H1 (cell line): Measurements from ENCODE around the gene STRN4. TPM values are rescaled to one million over a fixed set of nuclear protein-coding genes. Genes with fewer than 3 reads are reported as not detected.

ENCODE experiments used
- BACH1 ChIP-seq: IDR thresholded peaks from 2 replicates; pipeline ENCODE4 v1.6.1; 2012; ENCODE audit warnings: low read length, improper control_type of control experiment
- CBX5 ChIP-seq: fragments of 300-800, 300-1000 bp; sonication (generic); IDR thresholded peaks from 2 replicates; pipeline ENCODE4 v1.7.1; 2016; ENCODE audit warnings: antibody characterized with exemption, low read length, low read depth
- CEBPB ChIP-seq: IDR thresholded peaks from 2 replicates; pipeline ENCODE4 v1.6.1; 2012; ENCODE audit warnings: low read depth, low read length
- GTF2F1 ChIP-seq: IDR thresholded peaks from 2 replicates; pipeline ENCODE4 v1.6.1; 2012; ENCODE audit warnings: low read depth, low read length, improper control_type of control experiment, borderline replicate concordance
- KDM5A ChIP-seq: fragments of 200-600 bp; IDR thresholded peaks from 2 replicates; pipeline ENCODE4 v1.7.1; 2012; ENCODE audit warnings: mild to moderate bottlenecking, low read length, inconsistent platforms, mixed read lengths
- POLR2AphosphoS5 ChIP-seq: IDR thresholded peaks from 2 replicates; pipeline ENCODE4 v1.6.1; 2011; ENCODE audit warnings: low read depth, low read length
- RBBP5 ChIP-seq: IDR thresholded peaks from 2 replicates; pipeline ENCODE4 v1.7.1; 2012; ENCODE audit warnings: low read depth, mild to moderate bottlenecking, inconsistent platforms, low read length, moderate library complexity, borderline replicate concordance
- RXRA ChIP-seq: IDR thresholded peaks from 2 replicates; pipeline ENCODE4 v1.6.1; 2011; ENCODE audit warnings: low read depth, mild to moderate bottlenecking, low read length, moderate library complexity; ENCODE audit not compliant: insufficient read depth
- SIX5 ChIP-seq: IDR thresholded peaks from 2 replicates; pipeline ENCODE4 v1.6.1; 2011; ENCODE audit warnings: mild to moderate bottlenecking, low read depth, low read length
- SP2 ChIP-seq: IDR thresholded peaks from 2 replicates; pipeline ENCODE4 v1.6.1; 2012; ENCODE audit warnings: mild to moderate bottlenecking, low read length, inconsistent platforms
- TAF7 ChIP-seq: optimal IDR thresholded peaks from 2 replicates; pipeline ENCODE3; 2011; ENCODE audit warnings: low read depth, mild to moderate bottlenecking, inconsistent platforms, low read length, moderate library complexity, borderline replicate concordance
- polyA plus RNA-seq, 7 experiments: library from polyadenylated mRNA; depleted of rRNA in 3 of 7; stranded (reverse) in 5 of 7; unstranded in 2 of 7; fragments of >200 nt in 5 of 7; fragments of 200-250 nt in 2 of 7; gene quantifications; 1 replicate in 5 of 7; 2 replicates in 1 of 7; 4 replicates in 1 of 7; pipeline versions ENCODE4 v1.2.1 to v1.2.3, GENCODE V29; 2011 to 2013; ENCODE audit warnings: missing spikeins in 2 of 7, mixed read lengths in 2 of 7
- total RNA-seq: library from RNA; stranded (reverse); fragmentation: NEBNext Ultra II Directional; extraction: Animal tissue kit (Norgen Biotek cat#: 25700); gene quantifications from 2 replicates; pipeline ENCODE4 v1.2.1, GENCODE V29; 2021
- TF ChIP-seq, protein P1 (sequence below): fragments of 300-600 bp; sonication (generic); IDR thresholded peaks from 2 replicates; pipeline ENCODE4 v1.7.1; 2012; ENCODE audit warnings: low read length, moderate library complexity, mild to moderate bottlenecking, inconsistent platforms; ENCODE audit not compliant: insufficient replicate concordance

The STRN4 gene
- total and polyA plus RNA-seq, 2 of the 8 experiments (the other 6 are each of a cell fraction or from before 2014, with no cell fraction given) = 120 to 187 TPM

DNA sequence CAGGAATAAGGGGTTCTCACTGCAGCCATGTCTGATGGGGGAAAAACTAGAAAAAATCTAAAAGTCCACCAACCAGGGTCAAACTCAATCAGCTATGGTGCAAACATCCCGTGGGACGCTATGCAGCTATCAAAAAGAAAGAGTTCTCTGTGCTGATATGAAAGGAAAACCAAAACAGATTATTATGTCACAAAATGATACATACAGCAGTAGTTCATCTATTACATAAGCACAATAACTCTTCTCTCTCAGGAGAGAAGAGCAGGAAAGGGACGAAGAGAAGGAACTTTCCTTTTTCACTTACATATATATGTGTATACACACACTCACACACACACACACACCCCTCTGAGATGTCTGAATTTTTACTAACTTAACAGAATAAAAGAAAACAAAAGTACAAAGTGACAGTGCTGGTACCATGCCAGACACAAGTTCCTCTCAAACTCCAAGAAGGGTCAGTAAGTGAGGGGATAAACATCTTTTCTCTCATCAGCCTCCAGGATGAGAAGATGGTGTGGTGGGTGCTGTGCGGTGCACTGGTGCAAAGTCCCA, 3.2 kb downstream of the STRN4 start (continued):
- TF ChIP-seq, protein P1, sequence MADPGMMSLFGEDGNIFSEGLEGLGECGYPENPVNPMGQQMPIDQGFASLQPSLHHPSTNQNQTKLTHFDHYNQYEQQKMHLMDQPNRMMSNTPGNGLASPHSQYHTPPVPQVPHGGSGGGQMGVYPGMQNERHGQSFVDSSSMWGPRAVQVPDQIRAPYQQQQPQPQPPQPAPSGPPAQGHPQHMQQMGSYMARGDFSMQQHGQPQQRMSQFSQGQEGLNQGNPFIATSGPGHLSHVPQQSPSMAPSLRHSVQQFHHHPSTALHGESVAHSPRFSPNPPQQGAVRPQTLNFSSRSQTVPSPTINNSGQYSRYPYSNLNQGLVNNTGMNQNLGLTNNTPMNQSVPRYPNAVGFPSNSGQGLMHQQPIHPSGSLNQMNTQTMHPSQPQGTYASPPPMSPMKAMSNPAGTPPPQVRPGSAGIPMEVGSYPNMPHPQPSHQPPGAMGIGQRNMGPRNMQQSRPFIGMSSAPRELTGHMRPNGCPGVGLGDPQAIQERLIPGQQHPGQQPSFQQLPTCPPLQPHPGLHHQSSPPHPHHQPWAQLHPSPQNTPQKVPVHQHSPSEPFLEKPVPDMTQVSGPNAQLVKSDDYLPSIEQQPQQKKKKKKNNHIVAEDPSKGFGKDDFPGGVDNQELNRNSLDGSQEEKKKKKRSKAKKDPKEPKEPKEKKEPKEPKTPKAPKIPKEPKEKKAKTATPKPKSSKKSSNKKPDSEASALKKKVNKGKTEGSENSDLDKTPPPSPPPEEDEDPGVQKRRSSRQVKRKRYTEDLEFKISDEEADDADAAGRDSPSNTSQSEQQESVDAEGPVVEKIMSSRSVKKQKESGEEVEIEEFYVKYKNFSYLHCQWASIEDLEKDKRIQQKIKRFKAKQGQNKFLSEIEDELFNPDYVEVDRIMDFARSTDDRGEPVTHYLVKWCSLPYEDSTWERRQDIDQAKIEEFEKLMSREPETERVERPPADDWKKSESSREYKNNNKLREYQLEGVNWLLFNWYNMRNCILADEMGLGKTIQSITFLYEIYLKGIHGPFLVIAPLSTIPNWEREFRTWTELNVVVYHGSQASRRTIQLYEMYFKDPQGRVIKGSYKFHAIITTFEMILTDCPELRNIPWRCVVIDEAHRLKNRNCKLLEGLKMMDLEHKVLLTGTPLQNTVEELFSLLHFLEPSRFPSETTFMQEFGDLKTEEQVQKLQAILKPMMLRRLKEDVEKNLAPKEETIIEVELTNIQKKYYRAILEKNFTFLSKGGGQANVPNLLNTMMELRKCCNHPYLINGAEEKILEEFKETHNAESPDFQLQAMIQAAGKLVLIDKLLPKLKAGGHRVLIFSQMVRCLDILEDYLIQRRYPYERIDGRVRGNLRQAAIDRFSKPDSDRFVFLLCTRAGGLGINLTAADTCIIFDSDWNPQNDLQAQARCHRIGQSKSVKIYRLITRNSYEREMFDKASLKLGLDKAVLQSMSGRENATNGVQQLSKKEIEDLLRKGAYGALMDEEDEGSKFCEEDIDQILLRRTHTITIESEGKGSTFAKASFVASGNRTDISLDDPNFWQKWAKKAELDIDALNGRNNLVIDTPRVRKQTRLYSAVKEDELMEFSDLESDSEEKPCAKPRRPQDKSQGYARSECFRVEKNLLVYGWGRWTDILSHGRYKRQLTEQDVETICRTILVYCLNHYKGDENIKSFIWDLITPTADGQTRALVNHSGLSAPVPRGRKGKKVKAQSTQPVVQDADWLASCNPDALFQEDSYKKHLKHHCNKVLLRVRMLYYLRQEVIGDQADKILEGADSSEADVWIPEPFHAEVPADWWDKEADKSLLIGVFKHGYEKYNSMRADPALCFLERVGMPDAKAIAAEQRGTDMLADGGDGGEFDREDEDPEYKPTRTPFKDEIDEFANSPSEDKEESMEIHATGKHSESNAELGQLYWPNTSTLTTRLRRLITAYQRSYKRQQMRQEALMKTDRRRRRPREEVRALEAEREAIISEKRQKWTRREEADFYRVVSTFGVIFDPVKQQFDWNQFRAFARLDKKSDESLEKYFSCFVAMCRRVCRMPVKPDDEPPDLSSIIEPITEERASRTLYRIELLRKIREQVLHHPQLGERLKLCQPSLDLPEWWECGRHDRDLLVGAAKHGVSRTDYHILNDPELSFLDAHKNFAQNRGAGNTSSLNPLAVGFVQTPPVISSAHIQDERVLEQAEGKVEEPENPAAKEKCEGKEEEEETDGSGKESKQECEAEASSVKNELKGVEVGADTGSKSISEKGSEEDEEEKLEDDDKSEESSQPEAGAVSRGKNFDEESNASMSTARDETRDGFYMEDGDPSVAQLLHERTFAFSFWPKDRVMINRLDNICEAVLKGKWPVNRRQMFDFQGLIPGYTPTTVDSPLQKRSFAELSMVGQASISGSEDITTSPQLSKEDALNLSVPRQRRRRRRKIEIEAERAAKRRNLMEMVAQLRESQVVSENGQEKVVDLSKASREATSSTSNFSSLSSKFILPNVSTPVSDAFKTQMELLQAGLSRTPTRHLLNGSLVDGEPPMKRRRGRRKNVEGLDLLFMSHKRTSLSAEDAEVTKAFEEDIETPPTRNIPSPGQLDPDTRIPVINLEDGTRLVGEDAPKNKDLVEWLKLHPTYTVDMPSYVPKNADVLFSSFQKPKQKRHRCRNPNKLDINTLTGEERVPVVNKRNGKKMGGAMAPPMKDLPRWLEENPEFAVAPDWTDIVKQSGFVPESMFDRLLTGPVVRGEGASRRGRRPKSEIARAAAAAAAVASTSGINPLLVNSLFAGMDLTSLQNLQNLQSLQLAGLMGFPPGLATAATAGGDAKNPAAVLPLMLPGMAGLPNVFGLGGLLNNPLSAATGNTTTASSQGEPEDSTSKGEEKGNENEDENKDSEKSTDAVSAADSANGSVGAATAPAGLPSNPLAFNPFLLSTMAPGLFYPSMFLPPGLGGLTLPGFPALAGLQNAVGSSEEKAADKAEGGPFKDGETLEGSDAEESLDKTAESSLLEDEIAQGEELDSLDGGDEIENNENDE = no peak
- TF ChIP-seq SP2 (no peak), GTF2F1 (no peak), KDM5A (no peak), TAF7 (no peak), RBBP5 (no peak), BACH1 (no peak), RXRA (no peak), CBX5 (no peak), POLR2AphosphoS5 (no peak), SIX5 (no peak), CEBPB (no peak)
